ENCODE measurements around the gene FUT2.

FUT2 gene

GRCh38 chr19:48724796-48725753, 29.3 kb downstream of the FUT2 start:
- Histone ChIP-seq H3K27ac (ENCODE audit: low read depth in 2 of 2, low read length in 2 of 2) (peak overlapping the region; percentile 65 to 74), H3K4me1 (ENCODE audit: control insufficient read depth in 2 of 2, insufficient read depth in 2 of 2, low read length in 2 of 2) (peaks cover 4 to 7% of the 10 kb centered on the region in 2 donors), H3K9ac (ENCODE audit: low read depth in 1 of 2, low read length in 2 of 2) (no peak overlapping the region), H3K9me3 (ENCODE audit: control insufficient read depth in 2 of 2, low read length in 2 of 2) (no peaks in the 10 kb centered on the region), H3K27me3 (ENCODE audit: control insufficient read depth in 2 of 2, insufficient read depth in 2 of 2, low read length in 2 of 2) (no peaks in the 10 kb centered on the region), H3K36me3 (ENCODE audit: control insufficient read depth in 2 of 2, insufficient read depth in 2 of 2, low read length in 2 of 2) (no peaks in the 10 kb centered on the region), H3K4me3 (ENCODE audit: low read length in 2 of 2) (no peak overlapping the region)

- peak overlapping the region in 1 of 2 donors; percentile 13 for H3K4me3 ChIP-seq (ENCODE audit: low read length in 2 of 2)
- no peaks in the 10 kb centered on the region for H3K27me3 ChIP-seq (ENCODE audit: control insufficient read depth in 2 of 2, insufficient read depth in 2 of 2, low read length in 2 of 2)
- H3K36me3 ChIP-seq (ENCODE audit: control insufficient read depth in 2 of 2, insufficient read depth in 2 of 2, low read length in 2 of 2): no peaks in the 10 kb centered on the region
- no peak overlapping the region for H3K9ac ChIP-seq (ENCODE audit: low read depth in 1 of 2, low read length in 2 of 2)
- H3K4me1 ChIP-seq (ENCODE audit: control insufficient read depth in 2 of 2, insufficient read depth in 2 of 2, low read length in 2 of 2): peaks cover 4 to 7% of the 10 kb centered on the region in 2 donors
- H3K27ac ChIP-seq (ENCODE audit: low read depth in 2 of 2, low read length in 2 of 2): no peak overlapping the region
- no peaks in the 10 kb centered on the region for H3K9me3 ChIP-seq (ENCODE audit: control insufficient read depth in 2 of 2, low read length in 2 of 2)
These were observed 30.8 kb downstream of the FUT2 start for GRCh38 chr19:48726556-48726955.

- no peak overlapping the region for H3K4me3 ChIP-seq (ENCODE audit: low read length in 2 of 2)
- no peaks in the 10 kb centered on the region for H3K9me3 ChIP-seq (ENCODE audit: control insufficient read depth in 2 of 2, low read length in 2 of 2)
- no peak overlapping the region for H3K27ac ChIP-seq (ENCODE audit: low read depth in 2 of 2, low read length in 2 of 2)
- H3K9ac ChIP-seq (ENCODE audit: low read depth in 1 of 2, low read length in 2 of 2): no peak overlapping the region
- H3K4me1 ChIP-seq (ENCODE audit: control insufficient read depth in 2 of 2, insufficient read depth in 2 of 2, low read length in 2 of 2): peaks cover 4 to 7% of the 10 kb centered on the region in 2 donors
- H3K27me3 ChIP-seq (ENCODE audit: control insufficient read depth in 2 of 2, insufficient read depth in 2 of 2, low read length in 2 of 2): no peaks in the 10 kb centered on the region
- H3K36me3 ChIP-seq (ENCODE audit: control insufficient read depth in 2 of 2, insufficient read depth in 2 of 2, low read length in 2 of 2): no peaks in the 10 kb centered on the region
These were observed 33.3 kb downstream of the FUT2 start for GRCh38 chr19:48728911-48729664.

GRCh38 chr19:48731452-48731851, 35.7 kb downstream of the FUT2 start:
- peaks cover 0 to 3% of the 10 kb centered on the region in 2 donors for H3K27me3 ChIP-seq (ENCODE audit: control insufficient read depth in 2 of 2, insufficient read depth in 2 of 2, low read length in 2 of 2)
- no peaks in the 10 kb centered on the region for H3K9me3 ChIP-seq (ENCODE audit: control insufficient read depth in 2 of 2, low read length in 2 of 2)
- no peak overlapping the region for H3K27ac ChIP-seq (ENCODE audit: low read depth in 2 of 2, low read length in 2 of 2)
- no peak overlapping the region for H3K9ac ChIP-seq (ENCODE audit: low read depth in 1 of 2, low read length in 2 of 2)
- H3K4me1 ChIP-seq (ENCODE audit: control insufficient read depth in 2 of 2, insufficient read depth in 2 of 2, low read length in 2 of 2): no peaks in the 10 kb centered on the region
- no peak overlapping the region for H3K4me3 ChIP-seq (ENCODE audit: low read length in 2 of 2)
- H3K36me3 ChIP-seq (ENCODE audit: control insufficient read depth in 2 of 2, insufficient read depth in 2 of 2, low read length in 2 of 2): no peaks in the 10 kb centered on the region

- H3K9ac ChIP-seq (ENCODE audit: low read depth in 1 of 2, low read length in 2 of 2): no peak overlapping the region
These were observed 38.9 kb downstream of the FUT2 start for GRCh38 chr19:48734625-48735024.

GRCh38 chr19:48735031-48735615, 39.4 kb downstream of the FUT2 start:
- Histone ChIP-seq H3K9ac (ENCODE audit: low read depth in 1 of 2, low read length in 2 of 2) (no peak overlapping the region), H3K36me3 (ENCODE audit: control insufficient read depth in 2 of 2, insufficient read depth in 2 of 2, low read length in 2 of 2) (no peaks in the 10 kb centered on the region), H3K27me3 (ENCODE audit: control insufficient read depth in 2 of 2, insufficient read depth in 2 of 2, low read length in 2 of 2) (peaks cover under 1 to 7% of the 10 kb centered on the region in 2 donors), H3K27ac (ENCODE audit: low read depth in 2 of 2, low read length in 2 of 2) (no peak overlapping the region), H3K4me3 (ENCODE audit: low read length in 2 of 2) (no peak overlapping the region), H3K9me3 (ENCODE audit: control insufficient read depth in 2 of 2, low read length in 2 of 2) (no peaks in the 10 kb centered on the region), H3K4me1 (ENCODE audit: control insufficient read depth in 2 of 2, insufficient read depth in 2 of 2, low read length in 2 of 2) (peaks cover 9 to 13% of the 10 kb centered on the region in 2 donors)

More at GRCh38 chr19:48734625-48735024, 38.9 kb downstream of the FUT2 start:
- Histone ChIP-seq H3K4me1 (ENCODE audit: control insufficient read depth in 2 of 2, insufficient read depth in 2 of 2, low read length in 2 of 2) (peaks cover 5 to 9% of the 10 kb centered on the region in 2 donors), H3K27ac (ENCODE audit: low read depth in 2 of 2, low read length in 2 of 2) (no peak overlapping the region), H3K36me3 (ENCODE audit: control insufficient read depth in 2 of 2, insufficient read depth in 2 of 2, low read length in 2 of 2) (no peaks in the 10 kb centered on the region), H3K4me3 (ENCODE audit: low read length in 2 of 2) (no peak overlapping the region), H3K27me3 (ENCODE audit: control insufficient read depth in 2 of 2, insufficient read depth in 2 of 2, low read length in 2 of 2) (peaks cover 0 to 3% of the 10 kb centered on the region in 2 donors), H3K9me3 (ENCODE audit: control insufficient read depth in 2 of 2, low read length in 2 of 2) (no peaks in the 10 kb centered on the region)

GRCh38 chr19:48737360-48737998, 41.7 kb downstream of the FUT2 start:
- Histone ChIP-seq H3K4me1 (ENCODE audit: control insufficient read depth in 2 of 2, insufficient read depth in 2 of 2, low read length in 2 of 2) (peaks cover 20 to 23% of the 10 kb centered on the region in 2 donors), H3K4me3 (ENCODE audit: low read length in 2 of 2) (no peak overlapping the region), H3K27me3 (ENCODE audit: control insufficient read depth in 2 of 2, insufficient read depth in 2 of 2, low read length in 2 of 2) (peaks cover 2 to 7% of the 10 kb centered on the region in 2 donors), H3K9me3 (ENCODE audit: control insufficient read depth in 2 of 2, low read length in 2 of 2) (no peaks in the 10 kb centered on the region), H3K27ac (ENCODE audit: low read depth in 2 of 2, low read length in 2 of 2) (no peak overlapping the region), H3K36me3 (ENCODE audit: control insufficient read depth in 2 of 2, insufficient read depth in 2 of 2, low read length in 2 of 2) (no peaks in the 10 kb centered on the region), H3K9ac (ENCODE audit: low read depth in 1 of 2, low read length in 2 of 2) (no peak overlapping the region)

- peaks cover 2 to 7% of the 10 kb centered on the region in 2 donors for H3K27me3 ChIP-seq (ENCODE audit: control insufficient read depth in 2 of 2, insufficient read depth in 2 of 2, low read length in 2 of 2)
- peak overlapping the region in 1 of 2 donors; percentile 52 for H3K27ac ChIP-seq (ENCODE audit: low read depth in 2 of 2, low read length in 2 of 2)
- H3K9me3 ChIP-seq (ENCODE audit: control insufficient read depth in 2 of 2, low read length in 2 of 2): no peaks in the 10 kb centered on the region
- peak overlapping the region; percentile 39 to 54 for H3K4me3 ChIP-seq (ENCODE audit: low read length in 2 of 2)
- peaks cover 20 to 23% of the 10 kb centered on the region in 2 donors for H3K4me1 ChIP-seq (ENCODE audit: control insufficient read depth in 2 of 2, insufficient read depth in 2 of 2, low read length in 2 of 2)
- H3K36me3 ChIP-seq (ENCODE audit: control insufficient read depth in 2 of 2, insufficient read depth in 2 of 2, low read length in 2 of 2): no peaks in the 10 kb centered on the region
- peak overlapping the region; percentile 6 to 62 for H3K9ac ChIP-seq (ENCODE audit: low read depth in 1 of 2, low read length in 2 of 2)
These were observed 43.0 kb downstream of the FUT2 start for GRCh38 chr19:48738557-48739403.
